Activated CD4-positive, CD25-positive, alpha-beta regulatory T cell treated with anti-CD3 and anti-CD28 coated beads, Interleukin-2, amount 50 U/mL, for 16 hours (primary cell): ENCODE measurements around the gene NBDY.
A peak's percentile ranks its signal among the peaks of the same experiment; 100 is the strongest.
"Not testable (repeated sequence)": the region's sequence is repeated elsewhere in the genome, so short reads cannot be mapped to it uniquely, and the experiment has no call there.

Source experiments
- DNase-seq: peaks from one replicate; pipeline ENCODE4 v3.0.0-alpha.2; 2020; ENCODE audit warnings: low read depth, low spot score

The NBDY gene, protein sequence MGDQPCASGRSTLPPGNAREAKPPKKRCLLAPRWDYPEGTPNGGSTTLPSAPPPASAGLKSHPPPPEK

DNA sequence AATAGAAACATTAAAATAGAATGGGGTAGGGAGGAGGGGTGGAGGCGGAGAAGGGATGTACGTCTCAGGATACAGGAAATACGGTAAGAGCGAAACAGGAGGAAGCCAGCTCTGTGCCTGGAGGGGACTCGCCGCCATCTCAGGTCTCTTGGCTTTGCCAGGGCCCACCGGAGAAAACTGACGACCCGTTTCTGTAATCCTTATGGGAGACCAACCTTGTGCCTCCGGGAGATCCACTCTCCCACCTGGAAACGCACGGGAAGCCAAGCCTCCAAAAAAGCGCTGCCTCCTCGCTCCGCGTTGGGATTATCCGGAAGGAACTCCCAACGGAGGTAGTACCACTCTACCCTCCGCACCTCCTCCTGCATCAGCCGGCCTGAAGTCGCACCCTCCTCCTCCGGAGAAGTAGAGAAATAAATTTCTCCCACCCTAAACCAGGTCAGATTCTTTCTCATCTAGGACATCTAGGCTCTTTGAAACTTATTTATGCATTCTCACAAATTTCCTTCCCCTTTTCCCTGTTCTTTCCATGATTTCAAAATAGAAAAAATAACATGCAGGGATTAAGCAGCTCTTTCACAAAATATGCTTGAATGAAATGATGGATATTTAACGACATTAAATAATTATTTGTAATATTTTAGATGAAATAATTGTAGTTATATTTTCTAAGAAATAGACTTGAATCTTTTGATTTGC, at the start of gene NBDY:
TSS of gene NBDY (plus strand) at position 92 of the 699 bp plus-strand sequence. CDS start at position 203, 111 bp downstream.
- DNase-seq, result no peak

DNA sequence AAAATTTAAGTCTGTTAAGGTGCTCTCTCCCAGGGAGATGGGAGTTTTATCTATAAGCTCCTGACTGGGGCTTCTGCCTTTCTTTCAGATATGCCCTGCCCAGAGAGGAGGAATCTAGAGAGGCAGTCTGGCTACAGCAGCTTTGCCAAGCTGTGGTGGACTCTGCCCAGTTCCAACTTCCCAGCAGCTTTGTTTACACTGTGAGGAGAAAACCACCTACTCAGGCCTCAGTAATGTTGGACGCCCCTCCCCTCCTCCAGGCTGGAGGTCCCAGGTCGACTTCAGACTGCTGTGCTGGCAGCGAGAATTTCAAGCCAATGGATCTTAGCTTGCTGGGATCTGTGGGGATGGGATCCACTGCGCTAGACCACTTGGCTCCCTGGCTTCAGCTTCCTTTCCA, 24.5 kb upstream of the NBDY start:
- not testable (repeated sequence) for DNase-seq

DNA sequence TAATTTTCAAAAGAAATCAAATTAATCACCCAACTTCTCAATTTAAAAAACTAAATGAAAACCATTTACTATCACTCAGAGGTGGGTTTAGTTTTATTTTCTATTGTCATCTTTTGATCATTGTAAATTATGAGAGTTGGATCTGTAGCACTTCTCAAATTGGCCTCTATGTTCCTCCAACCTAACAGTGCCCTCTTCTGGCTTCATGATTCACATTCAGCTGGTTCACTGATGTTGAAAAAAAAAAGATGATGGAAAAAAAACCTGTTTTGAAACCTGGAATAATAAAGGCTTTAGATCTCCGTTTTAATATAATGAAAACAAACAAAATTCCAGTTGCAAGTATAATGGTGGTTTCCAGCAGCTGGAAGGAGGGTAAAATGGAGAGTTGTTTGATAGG, 2.4 kb upstream of the NBDY start:
- DNase-seq, result no peak

DNA sequence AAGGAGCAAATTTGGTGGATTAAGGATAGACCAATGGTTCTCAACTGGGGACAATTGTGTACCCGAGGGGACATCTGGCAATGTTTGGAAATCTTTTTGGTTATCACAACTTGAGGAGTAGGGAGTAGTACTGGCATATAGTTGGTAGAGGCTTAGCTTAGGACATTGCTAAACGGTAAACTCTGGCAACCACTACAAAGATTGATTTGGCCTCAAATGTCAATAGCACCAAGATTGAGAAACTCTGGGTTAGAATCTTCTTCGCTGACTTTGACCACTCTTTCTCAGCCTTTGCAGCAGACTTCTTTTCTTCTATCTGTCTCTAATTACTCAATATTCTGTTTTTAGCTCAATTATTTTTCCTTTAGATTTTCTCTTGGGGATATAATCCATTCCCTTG, 1.5 kb upstream of the NBDY start:
- DNase-seq, result no peak

DNA sequence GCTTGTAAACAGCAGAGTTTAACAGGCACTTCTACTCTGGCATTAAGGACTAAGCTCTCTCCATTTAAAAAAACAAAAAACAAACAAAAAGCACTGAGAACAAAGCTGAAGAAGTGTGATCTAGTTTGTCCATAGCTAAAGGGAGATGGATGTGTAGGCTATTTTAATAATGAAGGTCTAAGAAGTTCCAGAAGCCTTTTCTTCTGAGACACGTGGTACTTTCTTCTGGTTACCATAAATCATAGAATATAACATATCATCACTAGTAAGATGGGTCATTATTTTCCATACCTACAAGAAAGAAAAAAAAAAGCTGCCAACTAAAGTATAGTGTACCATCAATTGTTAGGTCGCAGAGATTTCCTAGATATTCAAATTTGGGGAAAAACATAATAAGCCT, 722 bp upstream of the NBDY start:
- no peak for DNase-seq

DNA sequence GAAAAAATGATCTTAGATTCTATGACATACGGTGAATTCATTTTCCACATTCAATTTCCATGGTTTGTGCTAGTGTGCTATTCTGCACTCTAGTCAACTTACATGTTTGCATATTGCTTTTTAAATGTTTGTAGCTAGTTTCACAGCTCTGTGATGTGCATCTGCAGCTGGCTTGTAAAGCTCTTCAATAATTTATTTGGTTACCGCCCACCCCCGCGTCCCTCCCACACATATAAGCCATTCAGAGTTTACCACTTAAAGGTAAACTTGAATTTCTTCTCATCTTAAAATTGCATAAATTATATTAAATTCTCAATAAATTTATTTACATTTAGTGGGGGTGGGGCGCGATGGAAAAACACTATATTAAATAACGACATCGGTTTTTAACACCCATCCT, 291 bp upstream of the NBDY start:
- DNase-seq, result no peak

DNA sequence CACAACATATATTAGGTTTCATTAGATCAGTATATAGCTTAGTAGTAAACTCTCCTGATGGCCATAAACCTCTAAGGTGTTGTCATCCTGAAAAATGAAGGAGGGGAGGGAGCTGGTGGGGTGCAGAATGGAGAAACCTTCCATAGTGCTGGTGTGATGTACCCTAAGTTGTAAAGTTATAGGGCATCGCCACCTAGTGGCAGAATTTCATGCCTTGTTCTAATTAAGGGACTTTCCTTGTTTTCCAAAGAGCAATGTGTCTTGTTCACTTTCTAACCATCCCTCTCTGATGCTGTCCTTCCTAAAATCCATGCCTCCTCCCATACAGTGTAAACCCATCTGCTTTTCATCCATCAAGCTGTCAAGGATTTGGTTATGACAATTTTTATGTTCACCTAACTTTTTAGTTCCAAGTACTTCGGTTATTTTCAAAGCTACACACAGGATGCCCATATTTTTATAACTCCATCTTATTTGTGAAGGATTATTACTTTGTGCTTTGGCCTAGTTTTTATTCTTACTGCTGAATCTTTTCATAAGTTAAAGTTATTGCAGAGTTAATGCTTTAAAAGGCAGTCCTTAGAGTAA, 4.5 kb downstream of the NBDY start:
- DNase-seq, result no peak

DNA sequence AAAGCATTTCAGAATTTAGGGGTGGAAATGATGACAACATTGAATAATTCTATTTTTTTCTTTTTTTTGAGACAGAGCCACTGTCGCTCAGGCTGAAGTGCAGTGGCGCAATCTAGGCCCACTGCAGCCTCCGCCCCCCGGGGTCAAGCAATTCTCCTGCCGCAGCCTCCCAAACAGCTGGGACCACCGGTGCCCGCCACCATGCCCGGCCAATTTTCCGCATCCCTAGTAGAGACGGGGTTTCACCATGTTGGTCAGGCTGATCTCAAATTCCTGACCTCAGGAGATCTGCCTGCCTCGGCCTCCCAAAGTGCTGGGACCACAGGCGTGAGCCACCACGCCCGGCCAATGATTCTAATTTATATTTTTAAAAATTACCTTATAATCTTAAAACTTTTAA, 7.2 kb downstream of the NBDY start:
- DNase-seq, result no peak

DNA sequence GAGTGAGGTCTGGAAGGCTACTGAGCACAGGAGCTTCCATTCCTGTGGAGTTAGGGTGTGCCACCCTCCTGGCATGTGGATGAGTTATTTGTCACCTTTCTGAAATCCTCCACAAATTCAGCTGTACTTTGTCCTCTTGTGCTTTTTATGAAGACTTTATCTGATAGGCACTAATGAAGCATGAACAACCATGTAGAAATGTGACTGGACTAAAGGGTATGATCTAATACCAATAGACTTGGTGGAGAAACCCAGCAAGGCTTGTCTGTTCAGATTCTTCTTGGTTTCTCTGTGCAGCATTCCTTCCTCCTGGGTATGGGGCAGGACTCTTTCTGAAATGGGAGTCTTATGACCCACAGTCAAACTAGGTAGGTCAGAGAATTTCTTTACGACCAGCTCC, 9.6 kb downstream of the NBDY start:
- DNase-seq, result no peak

DNA sequence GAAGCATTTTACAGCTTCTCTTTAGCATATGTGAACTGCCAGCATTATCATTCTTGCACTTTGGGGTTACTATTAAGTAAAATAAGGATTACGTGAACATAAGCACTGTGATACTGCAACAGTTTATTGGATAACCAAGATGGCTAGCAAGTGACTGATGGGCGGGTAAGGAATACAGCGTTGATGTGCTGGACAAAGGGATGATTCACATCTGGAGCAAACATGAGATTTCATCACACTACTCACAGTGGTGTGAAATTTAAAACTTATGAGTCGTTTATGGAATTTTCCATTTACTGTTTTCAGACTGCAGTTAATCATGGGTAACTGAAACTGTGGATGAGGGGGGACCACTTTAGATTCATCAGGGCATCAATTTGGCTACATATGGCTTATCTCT, 16.0 kb downstream of the NBDY start:
- no peak for DNase-seq

DNA sequence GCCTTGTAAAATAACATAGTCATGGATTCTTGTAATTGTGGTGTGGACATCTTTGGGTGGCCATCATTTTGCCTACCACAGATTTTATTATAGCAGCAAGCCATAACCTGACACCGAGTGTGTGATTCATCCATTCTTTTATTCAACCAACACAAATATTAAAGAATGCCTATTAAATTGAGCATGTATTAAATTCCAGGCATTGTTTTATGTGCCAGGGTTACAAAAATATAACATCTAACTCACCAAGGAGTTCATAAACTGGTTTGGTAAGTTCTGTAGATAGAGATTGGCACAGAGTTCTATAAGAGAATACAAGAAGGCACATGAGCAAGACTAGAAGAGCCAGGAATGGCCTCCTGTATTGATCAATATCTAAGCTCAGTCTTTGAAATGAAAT, 18.0 kb downstream of the NBDY start:
- no peak for DNase-seq

DNA sequence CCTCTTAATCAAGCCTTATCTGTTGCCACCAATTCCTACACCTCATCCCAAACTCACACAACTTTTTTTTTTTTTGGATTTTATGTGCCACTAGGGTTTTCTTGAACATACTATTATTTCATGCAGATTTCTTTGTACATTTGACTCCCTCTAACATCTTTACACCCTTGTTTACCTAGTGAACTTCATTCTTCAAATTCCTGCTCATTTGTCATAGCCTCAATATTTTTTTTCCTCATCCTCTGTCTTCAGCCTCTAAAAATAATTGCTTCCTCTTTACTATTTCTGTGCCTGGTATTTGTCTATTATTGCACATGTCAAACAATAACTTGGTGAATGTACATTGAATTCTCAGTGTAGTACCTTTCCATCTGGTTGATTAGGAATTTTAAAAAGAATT, 22.0 kb downstream of the NBDY start:
- DNase-seq, result no peak

DNA sequence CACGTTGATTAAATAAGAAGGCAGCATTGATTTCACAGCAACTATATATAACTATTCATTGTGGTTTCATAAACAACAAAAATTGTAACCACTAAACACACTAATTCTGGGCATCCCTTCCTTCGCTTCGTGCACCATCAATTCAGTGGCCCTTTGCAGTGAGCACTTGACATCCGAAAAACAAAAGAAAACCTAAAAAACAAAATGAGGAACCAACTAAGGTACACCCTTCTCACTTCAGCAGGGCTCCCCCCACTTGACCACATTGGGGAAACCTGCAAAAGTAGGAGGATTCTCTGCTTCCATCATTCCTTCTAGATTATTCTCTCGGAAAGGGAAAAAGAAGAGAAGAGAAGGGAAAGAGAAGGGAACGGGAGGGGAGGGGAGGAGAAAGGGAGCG, 28.3 kb downstream of the NBDY start:
- DNase-seq, result no peak

DNA sequence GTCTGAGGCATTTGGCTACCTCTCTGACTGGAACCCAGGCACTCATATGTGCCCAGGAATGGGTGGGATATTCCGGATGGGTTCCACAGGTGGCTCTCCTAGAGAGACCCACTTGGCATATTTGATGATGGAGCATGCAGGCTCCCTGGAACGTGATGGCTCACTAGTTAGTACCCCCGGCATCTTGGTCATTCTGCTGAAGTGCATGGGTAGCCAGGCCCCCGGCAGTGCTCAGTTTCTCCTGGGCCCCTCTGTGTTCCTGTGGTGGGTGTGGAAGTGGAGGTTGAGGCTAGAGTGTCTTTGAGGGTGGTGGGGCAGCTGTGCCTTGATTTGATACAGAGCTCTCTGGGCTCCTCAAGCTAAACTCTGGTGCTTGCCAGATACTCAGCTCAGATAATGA, 29.4 kb downstream of the NBDY start:
- DNase-seq, result no peak

DNA sequence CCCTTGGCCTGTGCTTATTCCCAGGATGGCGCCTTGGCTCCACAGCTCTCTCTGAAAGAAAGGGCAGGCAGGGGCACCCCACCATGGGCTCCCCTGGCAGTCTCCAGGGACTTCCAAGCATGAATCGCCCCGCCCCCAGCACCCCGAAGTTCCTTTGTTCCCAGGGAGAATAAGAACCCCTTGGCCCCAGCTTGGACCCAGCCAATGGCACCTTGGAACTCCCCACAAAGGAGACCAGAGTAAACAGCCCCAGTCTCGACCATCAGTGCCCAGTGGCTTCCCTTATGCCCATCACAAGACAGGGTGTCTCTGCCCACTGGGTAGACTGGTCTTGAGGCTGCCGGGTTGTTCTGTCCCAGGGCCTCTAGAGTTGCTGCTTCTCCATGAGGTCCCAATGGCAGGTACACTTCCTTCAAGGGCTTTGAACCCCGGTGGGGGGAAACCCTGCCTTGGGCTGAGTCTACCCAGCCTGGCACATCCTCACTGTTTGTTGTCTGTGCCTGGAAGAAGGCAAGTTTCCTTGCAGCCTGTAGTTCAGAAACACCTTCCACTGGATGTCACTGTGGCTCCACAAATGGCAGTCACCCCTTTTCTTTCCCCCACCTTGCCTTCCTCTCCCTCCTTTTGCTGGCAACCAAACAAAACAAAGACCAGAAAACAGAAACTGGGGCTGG, 30.8 kb downstream of the NBDY start:
- DNase-seq, result no peak

DNA sequence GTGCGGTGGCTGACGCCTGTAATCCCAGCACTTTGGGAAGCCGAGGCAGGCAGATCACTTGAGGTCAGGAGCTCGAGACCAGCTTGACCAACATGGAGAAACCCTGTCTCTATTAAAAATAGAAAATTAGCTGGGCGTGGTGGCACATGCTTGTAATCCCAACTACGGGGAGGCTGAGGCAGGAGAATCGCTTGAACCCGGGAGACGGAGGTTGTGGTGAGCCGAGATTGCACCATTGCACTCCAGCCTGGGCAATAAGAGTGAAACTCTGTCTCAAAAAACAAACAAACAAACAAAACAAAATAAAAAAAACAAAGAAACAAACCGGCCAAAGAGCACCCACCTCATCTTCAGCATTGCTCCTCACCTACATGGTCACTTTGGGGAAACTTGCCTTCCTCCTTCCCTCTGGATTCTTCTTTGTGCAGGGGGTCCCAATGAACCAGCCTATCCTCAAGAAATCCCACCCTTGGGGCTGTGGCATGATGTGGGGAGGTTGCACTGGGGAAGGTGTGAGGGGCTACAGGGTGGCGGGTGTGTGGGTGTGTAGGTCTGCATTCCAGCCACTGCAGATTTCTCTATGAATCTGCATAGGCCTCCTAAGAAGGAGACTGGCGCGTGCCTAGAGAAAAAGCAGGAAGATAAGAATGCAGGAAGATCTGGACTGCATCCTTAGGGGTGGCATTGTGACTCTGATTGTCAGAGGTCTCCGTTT, 31.5 kb downstream of the NBDY start:
- DNase-seq, result not testable (repeated sequence)

DNA sequence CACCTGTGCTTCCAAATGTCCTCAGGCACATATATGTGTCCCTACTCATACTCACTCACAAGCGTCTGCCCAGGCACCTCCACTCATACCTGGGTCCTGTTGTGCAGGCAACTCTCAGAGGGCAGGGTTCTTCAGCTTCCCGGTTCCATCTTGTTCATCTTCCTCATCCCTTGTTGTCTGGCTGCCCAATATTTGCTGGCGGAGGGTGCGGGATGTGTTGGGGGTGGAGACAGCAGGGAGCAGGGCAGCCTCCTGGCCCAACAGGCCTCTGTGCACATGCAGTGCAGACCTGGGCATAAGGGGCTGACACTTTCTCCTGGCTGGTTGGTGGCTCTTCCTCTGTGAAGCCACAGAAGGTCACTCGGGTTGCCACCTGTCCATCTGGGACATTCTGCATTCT, 32.1 kb downstream of the NBDY start:
- DNase-seq, result no peak

DNA sequence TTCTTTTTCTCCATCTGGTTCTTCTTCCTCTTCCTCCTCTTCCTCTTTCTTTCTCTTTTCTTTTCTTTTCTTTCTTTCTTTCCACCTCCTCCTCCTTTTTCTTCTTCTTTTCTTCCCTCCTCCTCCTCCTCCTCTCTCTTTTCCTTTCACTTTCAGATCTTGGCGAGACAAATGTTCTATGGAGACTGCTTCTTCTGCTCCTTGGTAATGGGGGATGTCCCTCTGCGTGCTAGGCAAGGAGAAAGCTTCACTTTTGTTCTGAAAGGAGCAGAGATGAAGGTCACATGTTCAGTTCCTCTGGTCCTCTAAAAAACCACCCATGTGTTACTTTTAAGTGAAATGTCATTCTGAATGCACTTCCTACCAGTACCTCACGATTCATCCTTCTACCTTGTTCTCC, 33.2 kb downstream of the NBDY start:
- DNase-seq, result no peak

DNA sequence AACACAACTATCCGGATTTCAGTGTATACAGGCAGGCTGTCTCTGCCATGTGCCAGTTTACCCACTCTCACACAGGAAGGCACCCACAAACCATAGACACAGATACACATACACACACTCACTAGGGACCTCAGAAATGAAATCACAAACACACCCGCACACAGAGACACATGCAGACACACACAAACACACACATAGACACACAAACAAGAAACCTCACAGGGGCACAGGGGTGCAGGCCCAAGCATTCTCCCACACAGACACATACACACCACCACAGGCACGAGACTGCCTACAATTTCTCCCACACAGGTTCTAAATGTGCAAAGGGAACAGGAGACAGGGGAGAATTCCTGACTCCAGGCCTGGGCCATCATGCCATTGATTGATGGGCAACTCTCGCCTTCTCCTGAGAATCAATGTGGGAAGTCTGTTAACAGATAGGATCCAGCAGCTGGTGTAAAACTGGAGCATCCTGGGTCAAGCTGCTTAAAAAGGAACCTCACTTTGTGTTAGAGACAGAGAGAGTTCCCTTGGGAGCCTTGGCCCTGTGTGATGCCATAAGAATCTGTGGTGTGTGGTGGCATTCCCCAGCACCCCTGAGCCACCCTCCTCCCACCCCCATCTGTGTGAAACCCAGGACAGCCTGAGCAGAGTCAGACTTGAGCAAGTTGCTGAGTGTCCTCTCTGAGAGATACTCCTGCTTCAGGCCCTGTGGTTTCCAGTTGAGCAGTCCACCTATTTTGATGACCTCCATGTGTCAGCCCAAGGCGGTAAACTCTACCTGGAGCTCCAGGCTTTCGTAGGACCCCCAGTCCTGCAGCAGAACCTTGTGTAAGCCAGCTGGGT, 33.9 kb downstream of the NBDY start:
- no peak for DNase-seq

DNA sequence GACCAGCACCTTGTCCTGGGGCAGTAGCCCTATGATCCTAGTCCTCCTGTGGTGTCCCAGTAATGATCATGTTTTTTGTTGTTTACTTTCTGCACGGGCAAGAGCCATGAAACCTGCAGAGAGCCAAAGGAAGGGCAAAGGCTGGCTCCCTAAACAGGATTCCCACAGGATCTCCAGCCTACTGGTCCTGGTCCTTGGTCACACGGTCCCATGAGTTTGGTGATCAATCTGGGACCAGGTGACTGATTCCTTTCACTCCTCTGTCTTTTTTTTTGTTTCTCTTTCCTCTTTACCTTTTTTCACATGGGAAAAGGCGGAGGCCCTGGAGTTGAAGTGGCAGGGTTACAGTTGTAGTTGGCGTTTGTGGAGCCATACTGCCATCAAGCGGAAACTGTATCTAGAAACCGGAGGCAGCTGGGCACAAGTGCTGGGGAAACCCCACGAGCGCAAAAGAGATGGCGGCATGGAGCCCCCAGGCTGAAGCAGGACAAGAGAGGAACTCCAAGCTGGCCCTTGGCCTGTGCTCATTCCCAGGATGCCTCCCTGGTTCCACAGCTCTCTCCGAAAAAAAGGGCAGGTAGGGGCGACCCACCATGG, 34.6 kb downstream of the NBDY start:
- DNase-seq, result peak; percentile 21
